GM19238 (cell line): ENCODE data around the gene FOLH1.
"Not testable (repeated sequence)": the region's sequence is repeated elsewhere in the genome, so short reads cannot be mapped to it uniquely, and the experiment has no call there.

Experiments used
- DNase-seq: peaks from one replicate; pipeline ENCODE4 v3.0.0; 2011; ENCODE audit warnings: low spot score; ENCODE audit not compliant: insufficient read length

FOLH1 gene

GRCh38 chr11:49177936-49178335, 30.5 kb downstream of the FOLH1 start:
- not testable (repeated sequence) for DNase-seq

DNA sequence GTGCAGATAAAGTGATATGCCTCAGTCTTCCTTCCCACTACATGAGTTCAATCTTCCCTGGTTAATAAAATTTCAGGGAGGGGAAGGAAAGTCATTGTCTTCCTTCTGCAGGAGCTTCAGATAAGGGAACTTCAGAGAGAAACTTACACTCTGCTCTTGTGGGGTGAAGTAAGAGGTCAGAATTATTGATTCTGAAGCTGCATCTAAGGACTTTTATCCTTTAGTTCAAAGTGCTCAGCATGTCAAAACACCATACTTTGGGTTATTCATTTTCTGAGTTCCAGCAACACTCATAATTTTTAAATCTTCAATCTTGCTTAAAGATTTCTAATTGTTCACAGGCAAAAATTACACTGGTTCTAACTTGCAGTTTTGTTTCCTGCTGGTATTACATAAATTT, 33.0 kb downstream of the FOLH1 start:
- DNase-seq, result not testable (repeated sequence)

DNA sequence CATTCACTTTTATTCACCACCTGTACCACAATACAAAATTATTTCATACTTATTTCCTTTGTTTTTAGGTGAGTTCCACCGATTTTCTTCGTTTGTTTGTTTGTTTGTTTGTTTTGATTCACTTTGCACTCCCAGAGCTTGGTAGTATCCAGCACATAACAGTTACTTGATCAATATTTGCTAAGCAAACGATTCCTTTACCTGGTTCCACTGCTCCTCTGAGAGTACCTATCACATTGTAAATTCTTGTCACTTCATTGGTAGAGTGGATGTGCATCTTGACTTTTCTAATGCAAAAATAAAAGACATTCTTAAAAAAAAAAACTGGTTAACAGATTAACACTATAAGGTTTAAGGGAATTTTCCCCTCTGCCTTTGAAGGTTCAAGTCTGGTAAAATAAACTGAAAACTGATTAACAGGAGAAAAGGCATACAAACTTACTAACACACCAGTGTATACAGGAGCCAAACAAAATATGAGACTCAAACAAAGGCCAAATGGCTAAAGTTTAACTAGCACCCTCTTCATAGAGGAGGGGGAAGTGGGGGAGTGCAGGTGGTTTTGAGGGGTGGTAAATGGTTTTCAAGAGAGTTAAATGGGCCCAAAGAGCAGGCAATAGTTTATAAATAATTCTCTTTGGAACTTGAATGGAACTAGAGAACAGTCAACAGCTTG, 33.6 kb downstream of the FOLH1 start:
- not testable (repeated sequence) for DNase-seq

- not testable (repeated sequence) for DNase-seq
These were observed 36.8 kb downstream of the FOLH1 start for GRCh38 chr11:49171613-49172012.

DNA sequence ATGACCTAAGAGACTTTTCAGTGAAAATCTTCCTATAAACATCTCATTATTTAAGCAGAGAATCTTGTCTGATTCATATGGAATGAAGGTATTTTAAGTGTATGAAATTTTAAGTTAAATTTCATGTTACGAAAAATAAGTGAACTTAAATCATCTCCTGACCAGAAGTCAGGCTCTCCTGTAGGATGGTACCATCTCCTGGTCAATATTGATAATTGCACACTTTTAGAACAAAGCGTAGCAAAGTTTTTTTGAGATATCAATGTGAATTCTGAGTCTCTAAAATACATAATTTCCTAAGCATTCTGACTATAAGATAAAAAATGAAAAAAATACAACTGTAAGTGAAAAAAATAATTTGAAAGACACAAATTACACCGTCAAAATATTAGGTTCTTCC, 38.8 kb downstream of the FOLH1 start:
- DNase-seq, result not testable (repeated sequence)

- not testable (repeated sequence) for DNase-seq
These were observed 39.4 kb downstream of the FOLH1 start for GRCh38 chr11:49168992-49169391.

GRCh38 chr11:49151211-49151610, 57.2 kb downstream of the FOLH1 start:
- DNase-seq, result no peak

DNA sequence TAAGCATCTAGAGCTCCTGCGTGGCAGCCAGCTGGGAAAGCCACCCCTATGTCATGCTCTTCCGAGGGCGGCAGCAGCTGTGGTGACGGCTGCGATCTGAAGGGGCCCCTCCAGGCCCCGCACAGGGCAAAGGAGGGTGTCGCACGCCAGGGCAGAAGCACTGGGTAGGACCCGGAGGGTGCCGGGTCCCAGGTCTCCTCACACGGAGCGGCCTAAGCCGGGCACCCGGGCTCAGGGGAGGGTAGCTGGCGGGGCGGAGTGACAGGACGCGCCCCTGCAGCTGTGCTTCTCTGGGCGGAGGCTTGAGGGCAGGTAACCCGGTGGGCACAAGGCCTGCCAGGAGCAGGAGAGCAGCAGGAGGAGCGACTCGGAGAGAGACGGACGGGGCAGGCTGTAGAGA, 106.0 kb downstream of the FOLH1 start:
- not testable (repeated sequence) for DNase-seq
